Measurements from ENCODE around the gene KCNK15.

The KCNK15 gene

DNA sequence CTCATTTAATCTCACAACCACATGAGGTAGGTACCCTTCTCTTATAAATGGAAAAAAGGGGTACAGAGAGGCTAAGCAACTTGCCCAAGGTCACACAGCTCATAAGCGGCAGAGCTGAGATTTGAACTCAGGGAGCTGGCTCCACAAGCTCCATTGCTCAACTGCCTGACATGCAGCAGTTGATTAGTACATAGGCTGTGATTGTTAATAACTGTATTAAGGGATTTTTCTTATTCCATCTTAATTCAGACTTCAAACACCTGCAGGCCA lies 23.9 kb upstream of the KCNK15 start:
- H3K4me2 ChIP-seq, result no peak overlapping the region
- H3K79me2 ChIP-seq (ENCODE audit: insufficient read depth, low read depth), result no peaks in the 10 kb centered on the region
- no peaks in the 10 kb centered on the region for H3K36me3 ChIP-seq (ENCODE audit: insufficient read depth)
- no peak overlapping the region for H2AFZ ChIP-seq (ENCODE audit: low read depth)
- no peaks in the 10 kb centered on the region for H4K20me1 ChIP-seq (ENCODE audit: insufficient read depth)
- TF ChIP-seq, protein P1, sequence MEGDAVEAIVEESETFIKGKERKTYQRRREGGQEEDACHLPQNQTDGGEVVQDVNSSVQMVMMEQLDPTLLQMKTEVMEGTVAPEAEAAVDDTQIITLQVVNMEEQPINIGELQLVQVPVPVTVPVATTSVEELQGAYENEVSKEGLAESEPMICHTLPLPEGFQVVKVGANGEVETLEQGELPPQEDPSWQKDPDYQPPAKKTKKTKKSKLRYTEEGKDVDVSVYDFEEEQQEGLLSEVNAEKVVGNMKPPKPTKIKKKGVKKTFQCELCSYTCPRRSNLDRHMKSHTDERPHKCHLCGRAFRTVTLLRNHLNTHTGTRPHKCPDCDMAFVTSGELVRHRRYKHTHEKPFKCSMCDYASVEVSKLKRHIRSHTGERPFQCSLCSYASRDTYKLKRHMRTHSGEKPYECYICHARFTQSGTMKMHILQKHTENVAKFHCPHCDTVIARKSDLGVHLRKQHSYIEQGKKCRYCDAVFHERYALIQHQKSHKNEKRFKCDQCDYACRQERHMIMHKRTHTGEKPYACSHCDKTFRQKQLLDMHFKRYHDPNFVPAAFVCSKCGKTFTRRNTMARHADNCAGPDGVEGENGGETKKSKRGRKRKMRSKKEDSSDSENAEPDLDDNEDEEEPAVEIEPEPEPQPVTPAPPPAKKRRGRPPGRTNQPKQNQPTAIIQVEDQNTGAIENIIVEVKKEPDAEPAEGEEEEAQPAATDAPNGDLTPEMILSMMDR (conservative IDR thresholded peaks at IDR 0.05; ENCODE audit: low read depth, low read length), result no peak
- no peak overlapping the region for H3K4me3 ChIP-seq (IDR thresholded peaks at IDR 0.05; ENCODE audit: insufficient read depth, low read depth, low read length)
- no peak overlapping the region for H3K27ac ChIP-seq
- H3K27me3 ChIP-seq (ENCODE audit: insufficient read depth, low read depth), result peaks cover 16% of the 10 kb centered on the region; the same call in 1 of the 2 replicates
- no peak overlapping the region for H3K9ac ChIP-seq
- H3K4me1 ChIP-seq (ENCODE audit: low read depth, poor library complexity, severe bottlenecking), result peaks cover 28% of the 10 kb centered on the region

DNA sequence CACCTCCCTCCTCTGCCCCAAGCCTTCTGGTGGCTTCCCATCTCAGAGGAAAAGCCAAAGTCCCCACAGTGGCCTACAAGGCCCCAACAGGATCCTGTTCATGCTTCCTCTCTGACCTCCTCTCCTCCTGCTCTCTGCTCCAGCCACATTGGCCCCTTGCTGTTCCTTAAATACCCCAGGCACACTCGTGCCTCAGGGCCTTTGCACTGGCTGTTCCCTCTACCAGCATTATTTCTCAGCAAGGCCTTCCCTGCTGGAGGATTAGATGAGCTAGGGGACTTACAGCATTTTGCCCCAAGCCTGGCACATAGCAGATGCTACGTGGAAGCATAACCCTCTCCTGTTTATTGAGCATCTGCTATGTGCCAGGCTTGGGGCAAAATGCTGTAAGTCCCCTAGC lies 22.7 kb upstream of the KCNK15 start:
- TF ChIP-seq, protein P1 (conservative IDR thresholded peaks at IDR 0.05; ENCODE audit: low read depth, low read length), result no peak
- Histone ChIP-seq H3K36me3 (ENCODE audit: insufficient read depth) (no peaks in the 10 kb centered on the region), H3K27ac (no peak overlapping the region), H3K4me3 (IDR thresholded peaks at IDR 0.05; ENCODE audit: insufficient read depth, low read depth, low read length) (no peak overlapping the region), H3K4me1 (ENCODE audit: low read depth, poor library complexity, severe bottlenecking) (peaks cover 28% of the 10 kb centered on the region), H3K27me3 (ENCODE audit: insufficient read depth, low read depth) (peaks cover 16% of the 10 kb centered on the region; the same call in 1 of the 2 replicates), H3K4me2 (0 out of 2 replicates have a peak overlapping the region, but pooled peaks have one; percentile 43), H4K20me1 (ENCODE audit: insufficient read depth) (no peaks in the 10 kb centered on the region), H2AFZ (ENCODE audit: low read depth) (no peak overlapping the region), H3K79me2 (ENCODE audit: insufficient read depth, low read depth) (no peaks in the 10 kb centered on the region), H3K9ac (no peak overlapping the region)

DNA sequence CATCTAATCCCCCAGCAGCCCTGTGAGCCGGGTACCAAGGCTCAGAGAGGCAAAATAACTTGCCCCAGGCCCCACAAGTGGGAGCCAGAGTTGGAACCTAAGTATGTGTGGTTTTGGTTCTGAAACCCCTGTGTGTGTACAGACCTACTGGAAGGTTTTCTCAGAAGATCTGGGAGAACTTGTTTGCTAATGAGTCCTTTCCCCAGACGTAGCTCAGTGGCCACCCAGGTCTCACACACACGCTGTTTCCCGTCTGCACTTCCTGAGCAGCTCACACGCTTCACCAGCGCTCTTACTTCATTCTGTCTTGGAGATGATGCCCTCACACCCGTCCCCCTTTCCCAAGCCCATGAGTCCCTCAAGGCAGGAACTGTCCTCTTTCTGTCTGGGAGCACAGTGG lies 22.3 kb upstream of the KCNK15 start:
- Histone ChIP-seq H3K4me3 (IDR thresholded peaks at IDR 0.05; ENCODE audit: insufficient read depth, low read depth, low read length) (no peak overlapping the region), H2AFZ (ENCODE audit: low read depth) (no peak overlapping the region), H3K4me1 (ENCODE audit: low read depth, poor library complexity, severe bottlenecking) (peaks cover 30% of the 10 kb centered on the region), H3K27ac (no peak overlapping the region), H3K4me2 (peak overlapping the region; percentile 43; the same call in 1 of the 2 replicates), H3K36me3 (ENCODE audit: insufficient read depth) (no peaks in the 10 kb centered on the region), H4K20me1 (ENCODE audit: insufficient read depth) (no peaks in the 10 kb centered on the region), H3K79me2 (ENCODE audit: insufficient read depth, low read depth) (no peaks in the 10 kb centered on the region), H3K9ac (no peak overlapping the region), H3K27me3 (ENCODE audit: insufficient read depth, low read depth) (peaks cover 12% of the 10 kb centered on the region; the same call in 1 of the 2 replicates)
- TF ChIP-seq, protein P1 (conservative IDR thresholded peaks at IDR 0.05; ENCODE audit: low read depth, low read length), result no peak

DNA sequence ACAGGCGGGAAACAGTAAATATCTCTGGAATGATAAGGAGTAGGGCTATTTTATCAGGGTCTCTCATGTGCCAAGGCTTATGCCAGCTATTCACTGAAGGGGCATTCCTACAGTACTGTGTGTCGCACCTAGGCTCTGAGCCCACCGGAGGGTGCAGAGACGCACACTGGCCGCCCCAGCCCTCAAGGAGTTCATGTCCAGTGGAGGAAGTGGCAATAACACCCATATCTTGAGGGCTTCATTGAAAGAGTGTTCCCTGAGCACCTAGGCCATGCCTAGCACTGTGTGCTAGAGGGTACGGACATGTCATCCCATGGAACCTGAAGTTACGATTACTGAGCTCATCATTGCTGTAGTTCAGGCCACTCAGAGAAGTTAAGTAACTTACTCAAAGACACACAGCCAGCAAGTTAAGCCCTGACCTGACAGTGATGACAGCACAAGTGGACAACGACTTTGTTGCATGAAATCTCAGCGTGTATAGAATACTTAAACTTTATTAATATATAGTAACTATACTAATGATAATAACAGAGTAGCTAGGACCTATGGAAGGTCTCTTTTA lies 21.8 kb upstream of the KCNK15 start:
- H3K4me3 ChIP-seq (IDR thresholded peaks at IDR 0.05; ENCODE audit: insufficient read depth, low read depth, low read length), result no peak overlapping the region
- no peak overlapping the region for H2AFZ ChIP-seq (ENCODE audit: low read depth)
- H3K9ac ChIP-seq, result no peak overlapping the region
- peaks cover 7% of the 10 kb centered on the region; the same call in 1 of the 2 replicates for H3K27me3 ChIP-seq (ENCODE audit: insufficient read depth, low read depth)
- peak overlapping the region; percentile 43; the same call in 1 of the 2 replicates for H3K4me2 ChIP-seq
- peaks cover 35% of the 10 kb centered on the region for H3K4me1 ChIP-seq (ENCODE audit: low read depth, poor library complexity, severe bottlenecking)
- TF ChIP-seq, protein P1 (conservative IDR thresholded peaks at IDR 0.05; ENCODE audit: low read depth, low read length), result no peak
- no peak overlapping the region for H3K27ac ChIP-seq
- no peaks in the 10 kb centered on the region for H3K36me3 ChIP-seq (ENCODE audit: insufficient read depth)
- no peaks in the 10 kb centered on the region for H3K79me2 ChIP-seq (ENCODE audit: insufficient read depth, low read depth)
- no peaks in the 10 kb centered on the region for H4K20me1 ChIP-seq (ENCODE audit: insufficient read depth)

All from KMS-11 (cell line).